ENCODE results near the gene MYH9.

GRCh38 chr22:36285017-36285416 is 102.8 kb downstream of the MYH9 start:
- no peak for TF ChIP-seq CTCF (IDR thresholded peaks at IDR 0.05)
- TF ChIP-seq POLR2A (IDR thresholded peaks at IDR 0.05), result no peak

Measured in heart left ventricle (tissue), 13 donors.